ENCODE measurements around the gene YY1.
"Not testable (repeated sequence)": the region's sequence is repeated elsewhere in the genome, so short reads cannot be mapped to it uniquely, and the experiment has no call there.

YY1 gene

GRCh38 chr14:100204835-100205167 lies 34.1 kb upstream of the YY1 start:
- H3K36me3 ChIP-seq (ENCODE audit: insufficient read depth, low read length); H3K4me1 ChIP-seq (ENCODE audit: insufficient read depth, low read length); H3K9ac ChIP-seq (ENCODE audit: low read depth, low read length); H3K9me3 ChIP-seq (ENCODE audit: control insufficient read depth, insufficient read depth, low read length): not testable (repeated sequence)

- H3K36me3 ChIP-seq (ENCODE audit: insufficient read depth, low read length); H3K9me3 ChIP-seq (ENCODE audit: control insufficient read depth, insufficient read depth, low read length); H3K9ac ChIP-seq (ENCODE audit: low read depth, low read length); H3K4me1 ChIP-seq (ENCODE audit: insufficient read depth, low read length): not testable (repeated sequence)
These were observed 31.4 kb upstream of the YY1 start for GRCh38 chr14:100207588-100207987.

DNA sequence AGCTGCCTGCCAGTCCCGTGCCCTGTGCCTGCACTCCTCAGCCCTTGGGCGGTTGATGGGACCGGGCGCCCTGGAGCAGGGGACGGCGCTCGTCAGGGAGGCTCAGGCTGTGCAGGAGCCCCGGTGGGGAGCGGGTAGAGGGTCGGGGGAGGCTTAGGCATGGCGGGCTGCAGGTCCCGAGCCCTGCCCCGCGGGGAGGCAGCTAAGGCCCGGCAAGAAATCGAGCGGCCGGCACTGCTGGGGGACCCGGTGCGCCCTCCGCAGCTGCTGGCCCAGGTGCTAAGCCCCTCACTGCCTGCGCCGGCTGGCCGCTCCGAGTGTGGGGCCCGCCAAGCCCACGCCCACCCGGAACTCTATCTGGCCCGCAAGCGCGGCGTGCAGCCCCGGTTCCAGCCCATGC lies 30.8 kb upstream of the YY1 start:
- not testable (repeated sequence) for H3K36me3 ChIP-seq (ENCODE audit: insufficient read depth, low read length)

DNA sequence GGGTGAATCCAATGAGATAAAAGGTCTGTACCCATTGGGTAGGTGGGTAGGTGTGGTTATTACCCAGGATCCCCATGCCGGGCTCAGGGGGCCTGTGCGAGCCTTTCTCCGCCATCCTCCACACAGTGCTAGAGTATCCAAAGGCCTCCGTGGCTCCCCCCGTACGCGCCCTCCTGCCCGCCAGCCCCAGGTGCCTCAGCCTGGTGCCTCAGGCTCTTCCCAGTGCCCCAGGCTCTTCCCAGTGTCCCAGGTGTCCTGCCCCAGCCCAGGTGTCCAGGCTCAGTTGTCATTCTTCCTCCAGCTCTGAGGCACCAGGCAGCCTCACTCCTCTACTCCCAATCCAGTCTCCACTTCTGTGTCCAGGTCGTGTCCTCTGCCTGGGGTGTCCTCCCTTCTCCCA lies 27.6 kb upstream of the YY1 start:
- H3K4me1 ChIP-seq (ENCODE audit: insufficient read depth, low read length): peaks cover 8% of the 10 kb centered on the region; the same call in 1 of the 2 replicates
- H3K9ac ChIP-seq (ENCODE audit: low read depth, low read length): no peak overlapping the region
- no peaks in the 10 kb centered on the region for H3K9me3 ChIP-seq (ENCODE audit: control insufficient read depth, insufficient read depth, low read length)
- H3K36me3 ChIP-seq (ENCODE audit: insufficient read depth, low read length): no peaks in the 10 kb centered on the region

More for the DNA sequence above, 30.8 kb upstream of the YY1 start:
- not testable (repeated sequence) for H3K9me3 ChIP-seq (ENCODE audit: control insufficient read depth, insufficient read depth, low read length); H3K4me1 ChIP-seq (ENCODE audit: insufficient read depth, low read length); H3K9ac ChIP-seq (ENCODE audit: low read depth, low read length)

DNA sequence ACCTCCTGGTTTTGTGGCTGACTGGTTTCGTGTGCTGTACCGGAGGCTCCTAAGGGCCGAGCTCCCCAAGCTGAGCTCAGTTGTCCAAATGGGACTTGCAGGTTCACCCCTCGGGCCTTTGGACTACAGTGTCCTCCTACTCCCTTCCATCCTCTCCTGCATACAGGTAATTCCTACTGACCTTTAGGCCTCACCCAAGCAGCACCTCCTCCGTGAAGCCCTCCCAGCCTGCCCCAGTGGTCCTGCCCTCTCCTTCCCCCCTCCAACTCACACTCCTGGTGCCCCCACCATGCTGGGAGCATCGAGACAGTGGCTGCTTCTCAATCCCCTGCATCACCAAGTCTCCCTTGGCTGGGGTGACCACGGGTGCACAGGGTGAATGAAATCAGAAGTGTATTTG lies 27.1 kb upstream of the YY1 start:
- Histone ChIP-seq H3K4me1 (ENCODE audit: insufficient read depth, low read length) (peaks cover 8% of the 10 kb centered on the region; the same call in 1 of the 2 replicates), H3K36me3 (ENCODE audit: insufficient read depth, low read length) (no peaks in the 10 kb centered on the region), H3K9ac (ENCODE audit: low read depth, low read length) (no peak overlapping the region), H3K9me3 (ENCODE audit: control insufficient read depth, insufficient read depth, low read length) (no peaks in the 10 kb centered on the region)

DNA sequence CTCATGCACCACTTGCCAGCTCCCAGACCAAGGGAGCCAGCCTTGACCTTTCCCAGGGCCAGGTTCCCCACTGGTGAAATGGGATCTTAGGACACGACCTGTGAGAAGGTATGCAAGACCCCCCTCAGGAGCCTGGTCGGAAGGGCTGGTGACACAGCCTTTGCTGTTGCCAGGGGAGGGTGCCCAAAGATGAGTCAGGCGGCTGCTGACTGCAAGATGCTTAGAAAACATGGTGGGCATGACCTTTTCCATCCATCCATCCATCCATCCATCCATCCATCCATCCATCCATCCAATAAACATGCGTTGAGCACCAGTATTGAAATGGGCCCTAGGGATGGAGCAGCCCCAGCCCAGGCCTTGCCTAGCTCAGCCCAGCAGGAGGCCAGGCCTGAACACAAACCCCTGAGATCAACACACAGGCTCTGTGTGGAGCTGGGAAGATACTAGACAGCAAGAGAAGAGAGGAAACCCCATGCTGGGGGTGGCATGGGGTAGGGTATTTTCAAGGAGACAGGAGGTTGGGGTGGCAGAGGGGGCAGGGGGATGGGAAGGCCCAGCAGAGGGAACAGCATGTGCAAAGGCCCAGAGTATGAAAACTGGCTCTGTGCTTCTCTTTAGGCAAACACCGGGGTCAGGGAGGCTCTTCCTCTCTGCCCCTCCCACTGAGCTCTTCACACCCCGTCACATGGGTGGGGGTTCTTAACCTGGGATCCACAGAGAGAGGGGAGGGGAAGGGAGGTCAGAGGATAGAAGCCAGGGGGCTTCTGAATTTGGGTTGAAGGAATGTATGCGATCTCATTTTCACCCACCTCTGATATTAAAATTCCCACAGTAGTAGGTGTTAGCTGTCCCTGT lies 26.2 kb upstream of the YY1 start:
- H3K9me3 ChIP-seq (ENCODE audit: control insufficient read depth, insufficient read depth, low read length): no peaks in the 10 kb centered on the region
- H3K36me3 ChIP-seq (ENCODE audit: insufficient read depth, low read length): no peaks in the 10 kb centered on the region
- no peak overlapping the region for H3K9ac ChIP-seq (ENCODE audit: low read depth, low read length)
- H3K4me1 ChIP-seq (ENCODE audit: insufficient read depth, low read length): peaks cover 8% of the 10 kb centered on the region; the same call in 1 of the 2 replicates

DNA sequence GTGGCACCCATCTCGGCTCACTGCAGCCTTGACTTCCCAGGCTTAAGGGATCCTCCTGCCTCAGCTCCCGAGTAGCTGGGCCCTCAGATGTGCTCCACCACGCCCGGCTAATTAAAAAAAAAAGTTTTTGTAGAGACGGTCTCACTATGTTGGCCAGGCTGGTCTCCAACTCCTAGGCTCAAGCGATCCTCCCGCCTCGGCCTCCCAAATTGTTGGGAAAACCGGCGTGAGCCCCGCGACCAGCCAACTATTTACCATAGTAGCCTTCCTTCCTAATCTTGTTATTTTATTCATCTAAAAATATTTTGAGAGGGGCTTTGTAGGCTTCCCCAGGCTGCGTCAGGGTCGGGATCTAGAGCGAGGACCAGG lies 25.4 kb upstream of the YY1 start:
- H3K36me3 ChIP-seq (ENCODE audit: insufficient read depth, low read length): no peaks in the 10 kb centered on the region
- H3K9ac ChIP-seq (ENCODE audit: low read depth, low read length): peak overlapping the region; percentile 99
- no peaks in the 10 kb centered on the region for H3K9me3 ChIP-seq (ENCODE audit: control insufficient read depth, insufficient read depth, low read length)

DNA sequence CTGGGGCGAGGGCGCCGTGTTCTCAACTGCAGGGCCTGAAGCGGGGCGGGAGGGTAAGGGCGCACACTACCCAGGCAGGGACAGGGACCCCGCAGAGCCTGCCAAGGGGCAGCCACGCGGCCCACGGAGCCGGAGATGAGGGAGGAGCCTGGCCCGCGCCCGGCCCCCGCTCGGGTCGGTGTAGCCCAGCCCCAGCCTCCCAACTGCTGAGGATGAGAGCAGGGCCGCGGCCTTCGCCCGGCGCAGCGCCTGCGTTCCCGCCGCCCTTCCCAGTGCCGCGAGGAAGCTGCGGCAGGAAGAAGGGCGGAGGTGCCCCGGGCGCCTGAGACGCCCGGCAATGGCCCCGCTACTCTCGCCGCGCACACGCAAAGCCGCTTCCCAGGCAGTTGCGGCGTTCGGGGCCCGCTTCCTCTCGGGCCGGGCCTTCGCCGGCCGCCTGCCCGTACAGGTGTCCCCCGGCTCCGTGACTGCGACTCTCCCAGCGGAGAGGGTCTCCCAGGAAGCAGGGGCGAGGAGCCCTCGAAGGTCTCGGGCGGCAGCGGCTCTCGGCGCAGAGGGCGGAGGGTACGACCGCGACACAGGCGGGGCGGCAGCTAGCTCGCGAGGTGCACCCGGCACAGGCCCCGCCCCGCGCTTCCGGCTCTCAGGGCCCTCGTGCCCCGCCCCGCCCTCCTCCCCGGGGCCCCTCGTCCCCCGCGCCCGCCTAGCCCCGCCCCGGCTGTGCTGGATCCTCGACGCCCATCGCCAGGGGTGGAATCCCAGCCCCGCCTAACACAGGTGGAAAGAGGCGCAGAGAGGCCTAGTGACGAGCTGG lies 24.8 kb upstream of the YY1 start:
- peak overlapping the region; percentile 99 for H3K9ac ChIP-seq (ENCODE audit: low read depth, low read length)
- peaks cover 8% of the 10 kb centered on the region; the same call in 1 of the 2 replicates for H3K4me1 ChIP-seq (ENCODE audit: insufficient read depth, low read length)
- H3K36me3 ChIP-seq (ENCODE audit: insufficient read depth, low read length): no peaks in the 10 kb centered on the region
- no peaks in the 10 kb centered on the region for H3K9me3 ChIP-seq (ENCODE audit: control insufficient read depth, insufficient read depth, low read length)

More for the DNA sequence above, 25.4 kb upstream of the YY1 start:
- peaks cover 8% of the 10 kb centered on the region; the same call in 1 of the 2 replicates for H3K4me1 ChIP-seq (ENCODE audit: insufficient read depth, low read length)

DNA sequence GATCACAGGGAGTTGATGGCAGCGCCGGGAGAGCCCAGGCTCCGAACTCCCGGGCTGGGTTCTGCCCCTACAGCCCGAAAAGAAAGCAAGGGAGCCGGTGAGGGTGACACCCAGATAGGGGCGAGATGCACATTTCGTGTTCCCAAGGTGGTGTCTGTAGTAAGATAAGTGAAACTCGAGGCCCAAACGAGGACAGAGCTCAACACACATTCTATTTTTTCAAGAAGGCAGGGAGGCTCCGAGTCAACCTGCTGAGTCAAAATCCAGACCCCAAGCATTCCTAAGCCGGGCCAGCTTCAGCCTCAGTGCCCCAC lies 24.2 kb upstream of the YY1 start:
- Histone ChIP-seq H3K36me3 (ENCODE audit: insufficient read depth, low read length) (no peaks in the 10 kb centered on the region), H3K9ac (ENCODE audit: low read depth, low read length) (peak overlapping the region; percentile 38)

DNA sequence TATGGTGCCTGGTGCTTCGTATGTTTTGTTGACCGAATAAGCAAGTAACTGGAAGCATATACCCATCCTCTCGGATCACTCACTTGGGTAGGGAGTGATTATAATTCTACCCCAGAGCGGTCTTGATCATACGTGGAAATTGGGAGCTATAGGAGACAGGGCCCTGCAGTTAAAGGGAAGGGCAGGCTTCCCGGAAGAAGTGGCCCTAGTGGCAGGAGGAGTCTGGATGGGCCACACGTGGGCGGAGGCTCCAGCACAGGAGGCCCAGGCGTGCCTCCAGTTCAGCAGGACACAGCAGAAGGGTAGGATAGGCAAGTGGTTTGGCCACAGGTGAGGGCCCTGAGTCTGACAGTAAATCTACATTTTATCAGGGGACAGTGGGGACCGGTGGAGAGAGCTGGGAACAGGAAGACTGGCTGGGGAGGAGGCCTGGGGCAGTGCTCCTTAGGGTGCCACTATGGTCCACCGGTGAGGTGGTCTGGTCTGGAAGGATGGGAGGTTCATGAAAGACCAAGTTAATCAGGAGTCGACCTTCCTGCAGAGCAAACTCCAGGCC lies 23.5 kb upstream of the YY1 start:
- no peaks in the 10 kb centered on the region for H3K9me3 ChIP-seq (ENCODE audit: control insufficient read depth, insufficient read depth, low read length)
- no peak overlapping the region for H3K9ac ChIP-seq (ENCODE audit: low read depth, low read length)

More for the DNA sequence above, 24.2 kb upstream of the YY1 start:
- no peaks in the 10 kb centered on the region for H3K9me3 ChIP-seq (ENCODE audit: control insufficient read depth, insufficient read depth, low read length)
- H3K4me1 ChIP-seq (ENCODE audit: insufficient read depth, low read length): peaks cover 8% of the 10 kb centered on the region; the same call in 1 of the 2 replicates

DNA sequence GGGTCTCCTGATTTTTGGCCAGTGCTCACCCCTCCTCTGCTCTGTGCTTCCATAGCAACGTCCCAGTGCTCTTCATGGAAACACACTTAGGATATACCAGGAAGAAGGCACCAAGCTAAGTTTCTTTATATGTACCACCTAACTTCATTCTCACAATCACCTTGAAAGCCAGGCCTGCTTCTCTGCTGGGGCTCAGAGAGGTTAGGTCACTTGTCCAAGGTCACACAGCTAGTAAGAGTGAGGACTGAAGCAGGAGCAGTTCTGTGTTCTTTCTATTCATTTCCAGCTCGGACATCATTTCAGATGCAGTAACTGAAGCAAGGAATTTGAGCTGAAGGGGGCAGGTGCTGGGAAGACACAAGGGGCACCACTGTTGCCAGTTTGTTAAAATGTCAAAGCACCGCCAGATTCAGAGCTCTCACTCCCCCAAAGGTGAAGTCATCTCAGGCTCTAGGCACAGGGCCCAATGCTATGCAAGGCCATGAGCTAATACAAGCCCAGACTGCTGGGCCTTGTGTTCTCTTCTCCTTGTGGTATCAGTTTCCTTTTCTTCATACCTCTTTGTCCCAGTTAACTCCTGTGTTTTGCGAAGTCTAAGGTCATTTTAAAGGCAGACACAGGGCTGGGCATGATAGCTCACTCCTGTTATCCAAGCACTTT lies 19.7 kb upstream of the YY1 start:
- Histone ChIP-seq H3K4me1 (ENCODE audit: insufficient read depth, low read length) (peaks cover 30% of the 10 kb centered on the region), H3K9me3 (ENCODE audit: control insufficient read depth, insufficient read depth, low read length) (no peaks in the 10 kb centered on the region), H3K36me3 (ENCODE audit: insufficient read depth, low read length) (no peaks in the 10 kb centered on the region), H3K9ac (ENCODE audit: low read depth, low read length) (no peak overlapping the region)

More for the DNA sequence above, 23.5 kb upstream of the YY1 start:
- Histone ChIP-seq H3K36me3 (ENCODE audit: insufficient read depth, low read length) (no peaks in the 10 kb centered on the region), H3K4me1 (ENCODE audit: insufficient read depth, low read length) (peaks cover 8% of the 10 kb centered on the region; the same call in 1 of the 2 replicates)

GRCh38 chr14:100221533-100222223 lies 17.3 kb upstream of the YY1 start:
- peaks cover 27% of the 10 kb centered on the region for H3K4me1 ChIP-seq (ENCODE audit: insufficient read depth, low read length)

DNA sequence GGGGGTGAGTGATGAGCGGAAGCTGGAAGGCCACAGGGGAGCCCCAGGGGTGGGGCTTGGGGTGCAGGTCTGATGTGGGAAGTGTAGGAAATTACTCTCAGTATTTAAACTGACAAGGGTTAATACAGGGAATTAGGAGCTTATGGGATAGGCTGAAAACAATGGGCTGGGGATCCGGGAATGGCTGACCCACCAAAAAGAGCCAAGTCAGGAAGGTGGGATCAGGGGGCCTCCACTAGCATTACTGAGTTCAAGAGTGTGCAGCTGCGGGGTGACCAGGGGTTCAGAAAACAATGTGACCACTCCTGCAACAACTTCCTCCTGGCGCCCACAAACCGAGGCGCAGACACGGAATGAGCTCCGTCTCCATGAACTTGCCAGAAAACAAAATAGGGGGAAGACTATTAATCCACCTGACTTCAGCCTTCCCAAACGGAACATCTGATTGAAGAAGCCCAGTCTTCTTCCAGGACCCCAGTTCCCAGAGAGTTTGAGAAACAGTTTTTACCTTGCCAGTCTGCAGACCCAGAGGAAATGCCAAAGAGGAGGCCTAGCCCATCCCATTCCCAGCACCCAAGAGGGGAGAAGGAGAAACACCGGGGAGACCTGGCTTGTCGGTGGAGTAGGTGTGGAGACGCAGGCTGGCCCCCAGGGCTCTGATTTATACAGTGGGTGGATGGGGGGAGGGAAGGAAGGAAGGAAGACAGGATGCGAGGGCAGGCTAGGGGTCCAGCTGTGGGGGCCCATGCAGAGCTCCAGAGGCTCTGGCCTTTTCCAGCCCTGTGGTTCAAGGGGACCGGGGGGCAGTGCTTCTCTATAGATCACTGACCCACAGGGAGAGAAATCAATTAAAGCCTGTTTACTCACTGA lies 16.5 kb upstream of the YY1 start:
- Histone ChIP-seq H3K9me3 (ENCODE audit: control insufficient read depth, insufficient read depth, low read length) (no peaks in the 10 kb centered on the region), H3K4me1 (ENCODE audit: insufficient read depth, low read length) (peaks cover 27% of the 10 kb centered on the region), H3K36me3 (ENCODE audit: insufficient read depth, low read length) (no peaks in the 10 kb centered on the region), H3K9ac (ENCODE audit: low read depth, low read length) (peak overlapping the region; percentile 72)

More at GRCh38 chr14:100221533-100222223, 17.3 kb upstream of the YY1 start:
- Histone ChIP-seq H3K36me3 (ENCODE audit: insufficient read depth, low read length) (no peaks in the 10 kb centered on the region), H3K9me3 (ENCODE audit: control insufficient read depth, insufficient read depth, low read length) (no peaks in the 10 kb centered on the region), H3K9ac (ENCODE audit: low read depth, low read length) (peak overlapping the region; percentile 72)
